NOMO-1 (cell line): Measurements from ENCODE around the gene WNT5B.

Experiments
- DNase-seq, 2 experiments: peaks; one replicate each; lab custom pipeline; 2025; ENCODE audit not compliant: unreplicated experiment in 2 of 2; lab: John Stamatoyannopoulos, UW

Gene WNT5B

GRCh38 chr12:1628666-1629337, at the start of gene WNT5B:
Gene WNT5B (plus strand): TSS chr12:1629231. CDS start chr12:1631355, 2,124 bp downstream.
- no peak for DNase-seq

- DNase-seq = no peak
These were observed 49.2 kb upstream of the WNT5B start for GRCh38 chr12:1579651-1580435.

- no peak for DNase-seq
These were observed 48.5 kb upstream of the WNT5B start for GRCh38 chr12:1580526-1580925.

- no peak for DNase-seq
These were observed 46.9 kb upstream of the WNT5B start for GRCh38 chr12:1581973-1582708.

GRCh38 chr12:1582709-1583050, 46.4 kb upstream of the WNT5B start:
- DNase-seq = no peak

- peak; percentile 63 to 85 for DNase-seq
These were observed 45.5 kb upstream of the WNT5B start for GRCh38 chr12:1583421-1584078.

- no peak for DNase-seq
These were observed 44.7 kb upstream of the WNT5B start for GRCh38 chr12:1584326-1584725.

- no peak for DNase-seq
These were observed 41.0 kb upstream of the WNT5B start for GRCh38 chr12:1587927-1588574.

- no peak for DNase-seq
These were observed 40.5 kb upstream of the WNT5B start for GRCh38 chr12:1588575-1588947.

- no peak for DNase-seq
These were observed 38.6 kb upstream of the WNT5B start for GRCh38 chr12:1590221-1590979.

GRCh38 chr12:1591034-1591433, 38.0 kb upstream of the WNT5B start:
- no peak for DNase-seq

GRCh38 chr12:1591543-1591942, 37.5 kb upstream of the WNT5B start:
- DNase-seq = no peak

- DNase-seq = peak in 1 of 2 experiments; percentile 42
These were observed 36.4 kb upstream of the WNT5B start for GRCh38 chr12:1592444-1593173.

- DNase-seq = no peak
These were observed 35.6 kb upstream of the WNT5B start for GRCh38 chr12:1593174-1594005.

GRCh38 chr12:1594006-1594260, 35.1 kb upstream of the WNT5B start:
- DNase-seq = peak in 1 of 2 experiments; percentile 76

GRCh38 chr12:1594261-1595025, 34.6 kb upstream of the WNT5B start, which contains the start of gene FBXL14:
Gene FBXL14 (minus strand): TSS chr12:1594581. CDS start chr12:1594066, 515 bp downstream.
- peak; percentile 83 to 86 for DNase-seq

- no peak for DNase-seq
These were observed 33.9 kb upstream of the WNT5B start for GRCh38 chr12:1595026-1595561.
